ENCODE data around the gene EHHADH. TPM values are rescaled to one million over a fixed set of nuclear protein-coding genes. Genes with fewer than 3 reads are reported as not detected.

The EHHADH gene
- total and polyA plus RNA-seq, 2 donors (not counting 3 experiments of a cell fraction or from before 2014, with no cell fraction given), result 1.3 to 5.8 TPM

GRCh38 chr3:185280572-185281365 lies 26.9 kb upstream of the EHHADH start:
- CTCF ChIA-PET, result interaction anchor here (0.7 to 1.5 kb wide), 4 partner anchors 9 to 406 kb away, joined by 3 to 6 read pairs (median 3); no protein-coding TSS in a partner anchor
- dilution Hi-C loops (cut with MboI; ENCODE audit: extremely low pct_ligation_motif_present, low sequenced_read_pairs) (no loop called here), intact Hi-C loops (cut with micrococcal nuclease) (loop anchor here (1.0 kb wide), 1 partner anchor 26 kb away; the partner anchor contains the start of gene EHHADH)
- Histone ChIP-seq H2AFZ (ENCODE audit: low read depth, low read length) (no peak overlapping the region), H3K9ac (replicated peaks; ENCODE audit: extremely low read depth, insufficient read depth, low read length) (no peak overlapping the region), H3K4me1 (ENCODE audit: control insufficient read depth, extremely low read depth, insufficient read depth, low read length) (peaks cover 9% of the 10 kb centered on the region), H3K79me2 (ENCODE audit: control insufficient read depth, insufficient read depth, low read length) (no peaks in the 10 kb centered on the region), H3K27me3 (ENCODE audit: control insufficient read depth in 2 of 2, insufficient read depth in 2 of 2, low read length in 2 of 2) (peaks cover 0 to 2% of the 10 kb centered on the region in 2 experiments), H3K9me3 (replicated peaks; ENCODE audit: control insufficient read depth, insufficient read depth, low read length) (no peaks in the 10 kb centered on the region), H3K27ac (ENCODE audit: insufficient read depth, low read depth, low read length) (no peak overlapping the region), H3K4me2 (ENCODE audit: insufficient read depth, low read length) (no peak overlapping the region), H3K4me3 (replicated peaks in 1 of 3; ENCODE audit: insufficient read depth in 1 of 3, low read depth in 1 of 3, low read length in 3 of 3) (no peak overlapping the region), H3K36me3 (ENCODE audit: control insufficient read depth in 2 of 2, extremely low read depth in 1 of 2, insufficient read depth in 2 of 2, low read length in 2 of 2) (no peaks in the 10 kb centered on the region), H4K20me1 (replicated peaks; ENCODE audit: control insufficient read depth, extremely low read depth, insufficient read depth, low read length) (no peaks in the 10 kb centered on the region), H3K9me1 (replicated peaks; ENCODE audit: control insufficient read depth, extremely low read depth, insufficient read depth, low read length) (no peaks in the 10 kb centered on the region)
- DNase-seq (ENCODE audit: low read depth, low spot score) (peak; percentile 53), FAIRE-seq (peak; percentile 76)
- BruUV-seq (replicated peaks), result no TSS peak
- TF ChIP-seq POLR2A (IDR thresholded peaks at IDR 0.05; ENCODE audit: low read depth, low read length) (no peak), CTCF (IDR thresholded peaks at IDR 0.05; ENCODE audit: extremely low read depth in 1 of 2, insufficient read depth in 1 of 2, low read depth in 1 of 2, low read length in 2 of 2) (peak; percentile 49 to 53), EZH2 (IDR thresholded peaks at IDR 0.05; ENCODE audit: borderline replicate concordance, low read depth, low read length, severe bottlenecking) (no peak), FOS (IDR thresholded peaks at IDR 0.05; ENCODE audit: borderline replicate concordance, insufficient read depth, low read length) (no peak), MYC (IDR thresholded peaks at IDR 0.05; ENCODE audit: low read depth, low read length) (no peak), JUN (IDR thresholded peaks at IDR 0.05; ENCODE audit: borderline replicate concordance, insufficient read depth, insufficient read length, low read depth) (no peak), GATA2 (IDR thresholded peaks at IDR 0.05; ENCODE audit: insufficient read depth, insufficient read length, low read depth, low read length) (no peak)
- TF ChIP-seq, protein P1, sequence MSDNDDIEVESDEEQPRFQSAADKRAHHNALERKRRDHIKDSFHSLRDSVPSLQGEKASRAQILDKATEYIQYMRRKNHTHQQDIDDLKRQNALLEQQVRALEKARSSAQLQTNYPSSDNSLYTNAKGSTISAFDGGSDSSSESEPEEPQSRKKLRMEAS (IDR thresholded peaks at IDR 0.05; ENCODE audit: insufficient read depth, insufficient read length), result no peak
- POLR2A ChIA-PET, result no interaction called here

All from endothelial cell of umbilical vein (primary cell).